HG02840 (cell line): ENCODE data around the gene OSBPL10.
A peak's percentile ranks its signal among the peaks of the same experiment; 100 is the strongest.
"Not testable (repeated sequence)": the region's sequence is repeated elsewhere in the genome, so short reads cannot be mapped to it uniquely, and the experiment has no call there.

ENCODE experiments used
- ATAC-seq: cut with Tn5 transposase; IDR thresholded peaks from one replicate; pipeline ENCODE4 v1.9.1; 2021; ENCODE audit warnings: mild to moderate bottlenecking, moderate library complexity, moderate number of reproducible peaks; ENCODE audit not compliant: unreplicated experiment, low FRiP score

Gene OSBPL10

GRCh38 chr3:31995026-31995425 lies 14.0 kb upstream of the OSBPL10 start:
- ATAC-seq = not testable (repeated sequence)

GRCh38 chr3:31993843-31994242 lies 12.8 kb upstream of the OSBPL10 start:
- no peak for ATAC-seq

- not testable (repeated sequence) for ATAC-seq
These were observed 11.9 kb upstream of the OSBPL10 start for GRCh38 chr3:31992995-31993394.

- no peak for ATAC-seq
These were observed 7.2 kb upstream of the OSBPL10 start for GRCh38 chr3:31988271-31988670.

GRCh38 chr3:31985831-31986230 lies 4.8 kb upstream of the OSBPL10 start:
- ATAC-seq = no peak

- ATAC-seq = no peak
These were observed 3.3 kb upstream of the OSBPL10 start for GRCh38 chr3:31984321-31984720.

- ATAC-seq = no peak
These were observed 394 bp downstream of the OSBPL10 start for GRCh38 chr3:31980530-31981205.

- ATAC-seq = peak; percentile 51
These were observed 1.9 kb downstream of the OSBPL10 start for GRCh38 chr3:31979001-31979697.

- no peak for ATAC-seq
These were observed 2.5 kb downstream of the OSBPL10 start for GRCh38 chr3:31978553-31978952.

- ATAC-seq = no peak
These were observed 3.3 kb downstream of the OSBPL10 start for GRCh38 chr3:31977736-31978135.

- ATAC-seq = no peak
These were observed 4.8 kb downstream of the OSBPL10 start for GRCh38 chr3:31976302-31976701.

- no peak for ATAC-seq
These were observed 6.1 kb downstream of the OSBPL10 start for GRCh38 chr3:31974964-31975363.

- no peak for ATAC-seq
These were observed 6.6 kb downstream of the OSBPL10 start for GRCh38 chr3:31974471-31974870.

GRCh38 chr3:31973837-31974236 lies 7.2 kb downstream of the OSBPL10 start:
- ATAC-seq = no peak

GRCh38 chr3:31973081-31973480 lies 8.0 kb downstream of the OSBPL10 start:
- no peak for ATAC-seq

- no peak for ATAC-seq
These were observed 9.5 kb downstream of the OSBPL10 start for GRCh38 chr3:31971607-31972006.

GRCh38 chr3:31968927-31969418 lies 12.1 kb downstream of the OSBPL10 start:
- ATAC-seq = no peak

- no peak for ATAC-seq
These were observed 12.6 kb downstream of the OSBPL10 start for GRCh38 chr3:31968369-31968926.

- no peak for ATAC-seq
These were observed 13.5 kb downstream of the OSBPL10 start for GRCh38 chr3:31967592-31967991.

GRCh38 chr3:31966978-31967591 lies 14.0 kb downstream of the OSBPL10 start:
- ATAC-seq = no peak

- no peak for ATAC-seq
These were observed 18.3 kb downstream of the OSBPL10 start for GRCh38 chr3:31962801-31963205.
